Stimulated activated CD4-positive, alpha-beta T cell treated with anti-CD3 and anti-CD28 coated beads, Interleukin-12 subunit alpha, Interleukin-12 subunit beta, amount 100 ng/mL, for 4 hours (primary cell): Measurements from ENCODE around the gene SPSB4.

Experiments
- DNase-seq: peaks from one replicate; pipeline ENCODE4 v3.0.0-alpha.2; 2020

The SPSB4 gene

GRCh38 chr3:141055536-141056445 lies 4.6 kb downstream of the SPSB4 start:
- DNase-seq = no peak

GRCh38 chr3:141056751-141057171 lies 5.6 kb downstream of the SPSB4 start:
- DNase-seq = no peak

- DNase-seq = no peak
These were observed 6.3 kb downstream of the SPSB4 start for GRCh38 chr3:141057436-141057835.

GRCh38 chr3:141057946-141058800 lies 7.0 kb downstream of the SPSB4 start:
- no peak for DNase-seq

- DNase-seq = no peak
These were observed 7.8 kb downstream of the SPSB4 start for GRCh38 chr3:141058996-141059395.

GRCh38 chr3:141059816-141060215 lies 8.7 kb downstream of the SPSB4 start:
- no peak for DNase-seq

GRCh38 chr3:141060327-141060726 lies 9.2 kb downstream of the SPSB4 start:
- no peak for DNase-seq

- no peak for DNase-seq
These were observed 12.7 kb downstream of the SPSB4 start for GRCh38 chr3:141063831-141064230.

GRCh38 chr3:141064255-141064926 lies 13.2 kb downstream of the SPSB4 start:
- DNase-seq = no peak

GRCh38 chr3:141065258-141065657 lies 14.1 kb downstream of the SPSB4 start:
- no peak for DNase-seq

- no peak for DNase-seq
These were observed 15.0 kb downstream of the SPSB4 start for GRCh38 chr3:141065841-141066805.

GRCh38 chr3:141067206-141067974 lies 16.2 kb downstream of the SPSB4 start:
- no peak for DNase-seq

- no peak for DNase-seq
These were observed 19.1 kb downstream of the SPSB4 start for GRCh38 chr3:141070229-141070628.

- DNase-seq = no peak
These were observed 19.7 kb downstream of the SPSB4 start for GRCh38 chr3:141070727-141071357.

- no peak for DNase-seq
These were observed 20.6 kb downstream of the SPSB4 start for GRCh38 chr3:141071681-141072260.

- DNase-seq = no peak
These were observed 21.8 kb downstream of the SPSB4 start for GRCh38 chr3:141072950-141073349.

GRCh38 chr3:141073580-141073979 lies 22.4 kb downstream of the SPSB4 start:
- no peak for DNase-seq

- no peak for DNase-seq
These were observed 23.4 kb downstream of the SPSB4 start for GRCh38 chr3:141074529-141074928.

GRCh38 chr3:141076036-141076773 lies 25.1 kb downstream of the SPSB4 start:
- no peak for DNase-seq
